ENCODE results near the gene GPX1. TPM values are rescaled to one million over a fixed set of nuclear protein-coding genes. Genes with fewer than 3 reads are reported as not detected.
A peak's percentile ranks its signal among the peaks of the same experiment; 100 is the strongest.

The GPX1 gene
- polyA plus RNA-seq, 2 of the 4 experiments (the other 2 are of a cell fraction), result 150 to 271 TPM

GRCh38 chr3:49377483-49377882 is 19.3 kb upstream of the GPX1 start:
- TF ChIP-seq CEBPB (IDR thresholded peaks at IDR 0.05), result peak in 1 of 2 experiments; percentile 28; a peak in 1 of 4 replicates
- TF ChIP-seq USF2 (IDR thresholded peaks at IDR 0.05), result no peak
- Histone ChIP-seq H3K4me1 (peaks cover 3% of the 10 kb centered on the region; the same call in 1 of the 3 replicates), H3K27ac (no peak overlapping the region), H3K9me3 (0 out of 3 replicates have a peak, but pooled peaks cover 3% of the 10 kb centered on the region), H3K4me3 (no peak overlapping the region), H3K4me2 (no peak overlapping the region)
- no peak for FAIRE-seq
- no peak for DNase-seq (ENCODE audit: low read depth in 1 of 2, low spot score in 1 of 2)
- no peak for ATAC-seq
- WGBS (ENCODE audit: missing lambda C conversion rate), result 100% methylated on average over 1 of the region's 1 CpG
- POLR2A ChIA-PET, result no interaction called here
- CTCF ChIA-PET, result interaction anchor here (0.6 kb wide), 1 partner anchor 324 kb away, joined by 3 read pairs; no protein-coding TSS in a partner anchor

DNA sequence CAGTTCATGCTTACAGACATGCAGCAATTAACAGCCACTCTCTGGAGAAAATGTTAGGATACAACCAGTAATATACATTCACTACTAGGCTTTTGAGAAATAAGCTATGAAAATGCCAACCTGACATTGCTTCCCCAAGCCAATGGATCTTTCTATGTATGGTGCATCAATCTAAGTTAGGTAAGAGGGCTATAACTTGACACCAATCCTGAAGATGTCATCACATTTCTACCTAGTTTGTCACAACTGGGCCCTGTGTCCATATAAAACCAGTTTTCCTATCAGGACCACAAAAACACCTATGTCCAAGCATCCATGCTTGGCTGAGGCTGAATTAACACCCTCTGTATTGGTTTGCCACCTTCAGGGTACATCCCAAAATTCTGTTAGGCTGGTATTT is 13.8 kb upstream of the GPX1 start:
- TF ChIP-seq NR3C1 (IDR thresholded peaks at IDR 0.05) (no peak), HES2 (IDR thresholded peaks at IDR 0.05) (no peak), MAFK (IDR thresholded peaks at IDR 0.05; ENCODE audit: partially characterized antibody) (no peak), SMC3 (IDR thresholded peaks at IDR 0.05) (no peak), EHF (CRISPR knock-in tag; IDR thresholded peaks at IDR 0.05) (no peak), HOXB5 (CRISPR knock-in tag; IDR thresholded peaks at IDR 0.05) (no peak), USF2 (IDR thresholded peaks at IDR 0.05) (no peak), EP300 (IDR thresholded peaks at IDR 0.05) (no peak), FOSL2 (IDR thresholded peaks at IDR 0.05) (no peak), FOSL2 (CRISPR knock-in tag; IDR thresholded peaks at IDR 0.05) (no peak), FOSB (CRISPR knock-in tag; IDR thresholded peaks at IDR 0.05) (no peak), CEBPB (IDR thresholded peaks at IDR 0.05) (no peak), ZSCAN20 (CRISPR knock-in tag; IDR thresholded peaks at IDR 0.05) (no peak)
- TF ChIP-seq, protein P1, sequence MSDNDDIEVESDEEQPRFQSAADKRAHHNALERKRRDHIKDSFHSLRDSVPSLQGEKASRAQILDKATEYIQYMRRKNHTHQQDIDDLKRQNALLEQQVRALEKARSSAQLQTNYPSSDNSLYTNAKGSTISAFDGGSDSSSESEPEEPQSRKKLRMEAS (IDR thresholded peaks at IDR 0.05), result no peak
- POLR2A ChIA-PET, result no interaction called here
- no peak for DNase-seq (ENCODE audit: low read depth in 1 of 2, low spot score in 1 of 2)
- no peak overlapping the region for H3K27ac ChIP-seq
- no peak for FAIRE-seq
- CTCF ChIA-PET, result interaction anchor here (0.7 kb wide), 1 partner anchor 49 kb away, joined by 3 read pairs; no protein-coding TSS in a partner anchor
- no peaks in the 10 kb centered on the region for H3K4me1 ChIP-seq
- no peaks in the 10 kb centered on the region for H3K9me3 ChIP-seq
- H3K4me3 ChIP-seq, result no peak overlapping the region
- no peak overlapping the region for H3K4me2 ChIP-seq
- ATAC-seq, result no peak

GRCh38 chr3:49370585-49371290 is 12.6 kb upstream of the GPX1 start:
- Histone ChIP-seq H3K4me3 (no peak overlapping the region), H3K27ac (no peak overlapping the region), H3K4me2 (no peak overlapping the region), H3K4me1 (no peaks in the 10 kb centered on the region), H3K9me3 (no peaks in the 10 kb centered on the region)
- FAIRE-seq (no peak), ATAC-seq (no peak; a peak in 1 of 6 replicates), DNase-seq (ENCODE audit: low read depth in 1 of 2, low spot score in 1 of 2) (no peak)
- no peak for TF ChIP-seq EP300 (IDR thresholded peaks at IDR 0.05)
- no peak for TF ChIP-seq ZFP36 (IDR thresholded peaks at IDR 0.05; ENCODE audit: borderline replicate concordance, partially characterized antibody)
- CTCF ChIA-PET, result interaction anchor here (0.5 kb wide), 1 partner anchor 289 kb away, joined by 6 read pairs; no protein-coding TSS in a partner anchor
- 83% methylated on average over 6 of the region's 6 CpGs for WGBS (ENCODE audit: missing lambda C conversion rate)
- POLR2A ChIA-PET, result interaction anchor here (0.5 to 1.2 kb wide), 3 partner anchors 10 to 21 kb away, joined by 3 read pairs; no protein-coding TSS in a partner anchor

- no peak overlapping the region for H3K27ac ChIP-seq
- POLR2A ChIA-PET, result no interaction called here
- FAIRE-seq (no peak), DNase-seq (ENCODE audit: low read depth in 1 of 2, low spot score in 1 of 2) (no peak), ATAC-seq (no peak)
- no peaks in the 10 kb centered on the region for H3K9me3 ChIP-seq
- no peak overlapping the region for H3K4me2 ChIP-seq
- CTCF ChIA-PET, result interaction anchor here (0.7 to 1.2 kb wide), 2 partner anchors 10 to 191 kb away, joined by 4 read pairs; partner anchors contain the start of gene KLHDC8B
- no peak overlapping the region for H3K4me3 ChIP-seq
- H3K4me1 ChIP-seq, result peaks cover 15% of the 10 kb centered on the region; the same call in 2 of the 3 replicates
- WGBS (ENCODE audit: missing lambda C conversion rate), result 87% methylated on average over 3 of the region's 3 CpGs
- TF ChIP-seq JUN (IDR thresholded peaks at IDR 0.05) (no peak), MAFK (IDR thresholded peaks at IDR 0.05; ENCODE audit: partially characterized antibody) (no peak), NR3C1 (IDR thresholded peaks at IDR 0.05) (no peak), ZFP36 (IDR thresholded peaks at IDR 0.05; ENCODE audit: borderline replicate concordance, partially characterized antibody) (no peak), FOSB (CRISPR knock-in tag; IDR thresholded peaks at IDR 0.05) (no peak), HDAC2 (IDR thresholded peaks at IDR 0.05) (no peak), FOSL2 (IDR thresholded peaks at IDR 0.05) (no peak), FOSL2 (CRISPR knock-in tag; IDR thresholded peaks at IDR 0.05) (no peak), NPAS2 (CRISPR knock-in tag; IDR thresholded peaks at IDR 0.05; ENCODE audit: borderline replicate concordance) (no peak), MAZ (IDR thresholded peaks at IDR 0.05; ENCODE audit: borderline replicate concordance, low read depth, low read length) (no peak), HOXB5 (CRISPR knock-in tag; IDR thresholded peaks at IDR 0.05) (no peak), CBX8 (IDR thresholded peaks at IDR 0.05) (no peak)
These were observed 4.4 kb upstream of the GPX1 start for GRCh38 chr3:49362561-49362960.
